Osteoblast (primary cell): ENCODE results near the gene CBX6. TPM values are rescaled to one million over a fixed set of nuclear protein-coding genes. Genes with fewer than 3 reads are reported as not detected.

Experiments used
- DNase-seq: peaks from one replicate; pipeline ENCODE4 v3.0.0; 2011; ENCODE audit warnings: low spot score, mixed read lengths; ENCODE audit not compliant: insufficient read length; ENCODE audit errors: missing footprints
- H2AFZ ChIP-seq: 2 replicates; pipeline ENCODE4 v1.6.0; 2011; ENCODE audit warnings: mild to moderate bottlenecking, low read length
- H3K27ac ChIP-seq: 2 replicates; pipeline ENCODE4 v1.5.1; 2011; ENCODE audit warnings: mild to moderate bottlenecking, low read depth, low read length, moderate library complexity
- H3K27me3 ChIP-seq: 2 replicates; pipeline ENCODE4 v1.6.0; 2012; ENCODE audit warnings: mild to moderate bottlenecking, control low read depth, inconsistent platforms, low read length, moderate library complexity; ENCODE audit not compliant: insufficient read depth
- H3K36me3 ChIP-seq: 2 replicates; pipeline ENCODE4 v1.5.1; 2011; ENCODE audit warnings: mild to moderate bottlenecking, low read length, control low read depth, moderate library complexity; ENCODE audit not compliant: insufficient read depth
- H3K4me1 ChIP-seq: 2 replicates; pipeline ENCODE4 v1.5.1; 2011; ENCODE audit warnings: mild to moderate bottlenecking, low read length, control low read depth, moderate library complexity; ENCODE audit not compliant: insufficient read depth
- H3K4me2 ChIP-seq: 2 replicates; pipeline ENCODE4 v1.6.0; 2011; ENCODE audit warnings: mild to moderate bottlenecking, low read length; ENCODE audit not compliant: insufficient read depth
- H3K4me3 ChIP-seq: fragments of 200-600 bp; sonication (generic); 3 replicates; pipeline ENCODE4 v1.5.1; 2012; ENCODE audit warnings: mild to moderate bottlenecking, low read length, inconsistent platforms; ENCODE audit not compliant: insufficient read depth
- H3K79me2 ChIP-seq: 2 replicates; pipeline ENCODE4 v1.6.0; 2012; ENCODE audit warnings: mild to moderate bottlenecking, low read length, control low read depth, inconsistent platforms; ENCODE audit not compliant: insufficient read depth
- H3K9me3 ChIP-seq: 2 replicates; pipeline ENCODE4 v1.5.1; 2011; ENCODE audit warnings: low read depth, low read length, control low read depth
- H4K20me1 ChIP-seq: 2 replicates; pipeline ENCODE4 v1.6.0; 2012; ENCODE audit warnings: mild to moderate bottlenecking, low read length, control low read depth; ENCODE audit not compliant: insufficient read depth
- CTCF ChIP-seq: IDR thresholded peaks from 2 replicates; pipeline ENCODE4 v1.5.1; 2011; ENCODE audit warnings: mild to moderate bottlenecking, low read depth, low read length, moderate library complexity; ENCODE audit errors: extremely low read depth
- total RNA-seq: library from RNA; depleted of rRNA; stranded (reverse); fragments of >200 nt; gene quantifications from 2 replicates; pipeline ENCODE4 v1.2.3, GENCODE V29; 2012

Gene CBX6
- total RNA-seq, 1 donor, result 58.6 TPM

DNA sequence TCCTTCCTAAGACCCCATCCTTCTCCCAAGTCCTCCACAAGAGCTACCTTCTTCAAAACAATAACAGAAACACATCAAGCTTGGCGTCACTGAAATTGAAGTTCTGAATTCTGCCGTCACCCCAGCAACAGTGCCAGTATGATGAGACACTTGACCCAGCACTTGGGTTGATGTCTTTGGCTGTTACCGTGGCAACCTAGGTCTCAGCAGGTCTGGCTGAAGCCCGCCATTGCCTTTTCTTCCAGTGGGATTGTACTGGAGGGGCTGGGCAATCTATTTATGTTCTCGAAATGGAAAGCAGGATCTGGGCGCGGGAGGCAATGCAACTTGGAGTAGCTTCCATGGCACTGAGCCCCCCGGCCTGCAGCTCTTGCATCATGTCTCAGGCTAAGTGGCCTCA lies 52.0 kb downstream of the CBX6 start:
- Histone ChIP-seq H2AFZ (no peak overlapping the region), H3K4me3 (no peak overlapping the region), H3K9me3 (no peaks in the 10 kb centered on the region), H3K27me3 (no peaks in the 10 kb centered on the region), H3K4me1 (no peaks in the 10 kb centered on the region), H3K79me2 (no peaks in the 10 kb centered on the region), H3K27ac (no peak overlapping the region), H3K4me2 (no peak overlapping the region), H4K20me1 (no peaks in the 10 kb centered on the region), H3K36me3 (no peaks in the 10 kb centered on the region)
- DNase-seq, result peak; percentile 61
- no peak for TF ChIP-seq CTCF

GRCh38 chr22:38819387-38819940 lies 52.6 kb downstream of the CBX6 start:
- H3K4me1 ChIP-seq, result no peaks in the 10 kb centered on the region
- no peak overlapping the region for H2AFZ ChIP-seq
- no peak overlapping the region for H3K27ac ChIP-seq
- no peaks in the 10 kb centered on the region for H3K36me3 ChIP-seq
- no peak overlapping the region for H3K4me2 ChIP-seq
- no peaks in the 10 kb centered on the region for H3K79me2 ChIP-seq
- no peaks in the 10 kb centered on the region for H4K20me1 ChIP-seq
- DNase-seq, result peak; percentile 61
- H3K27me3 ChIP-seq, result no peaks in the 10 kb centered on the region
- no peak for TF ChIP-seq CTCF
- no peaks in the 10 kb centered on the region for H3K9me3 ChIP-seq
- no peak overlapping the region for H3K4me3 ChIP-seq

DNA sequence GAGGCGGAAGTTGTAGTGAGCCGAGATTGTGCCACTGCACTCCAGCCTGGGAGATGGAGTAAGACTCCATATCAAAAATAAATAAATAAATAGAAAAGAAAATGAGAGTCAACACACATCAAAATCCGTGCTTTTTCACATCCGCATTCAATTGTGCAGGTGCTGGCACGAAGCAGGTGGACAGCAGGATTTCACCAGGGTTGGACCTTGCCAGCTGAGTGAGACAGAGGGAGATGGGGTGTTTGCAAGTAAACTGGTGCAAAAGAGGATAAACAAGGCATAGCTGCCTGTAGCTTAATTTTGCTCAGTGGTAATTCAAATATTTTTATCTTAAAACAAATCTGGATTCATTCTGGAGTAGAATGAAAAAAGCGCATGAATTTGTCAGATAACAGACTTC lies 54.8 kb downstream of the CBX6 start:
- no peak overlapping the region for H3K27ac ChIP-seq
- no peaks in the 10 kb centered on the region for H3K36me3 ChIP-seq
- H3K27me3 ChIP-seq, result peaks cover 6% of the 10 kb centered on the region
- no peaks in the 10 kb centered on the region for H3K4me1 ChIP-seq
- H3K4me2 ChIP-seq, result no peak overlapping the region
- H3K79me2 ChIP-seq, result no peaks in the 10 kb centered on the region
- H4K20me1 ChIP-seq, result no peaks in the 10 kb centered on the region
- no peak overlapping the region for H2AFZ ChIP-seq
- H3K4me3 ChIP-seq, result no peak overlapping the region
- H3K9me3 ChIP-seq, result no peaks in the 10 kb centered on the region
- DNase-seq, result peak; percentile 64
- no peak for TF ChIP-seq CTCF

- H3K4me3 ChIP-seq, result no peak overlapping the region
- no peak overlapping the region for H3K4me2 ChIP-seq
- H4K20me1 ChIP-seq, result no peaks in the 10 kb centered on the region
- H3K27ac ChIP-seq, result no peak overlapping the region
- H3K9me3 ChIP-seq, result no peaks in the 10 kb centered on the region
- no peak overlapping the region for H2AFZ ChIP-seq
- H3K4me1 ChIP-seq, result no peaks in the 10 kb centered on the region
- H3K79me2 ChIP-seq, result no peaks in the 10 kb centered on the region
- H3K36me3 ChIP-seq, result no peaks in the 10 kb centered on the region
- TF ChIP-seq CTCF, result no peak
- peaks cover 6% of the 10 kb centered on the region for H3K27me3 ChIP-seq
- DNase-seq, result no peak
Observed at GRCh38 chr22:38815842-38816241, 56.2 kb downstream of the CBX6 start.

Other genes starting within 250 kb of the CBX6 start
- gene FAM227A, start 215.8 kb downstream of the CBX6 start, total RNA-seq, result 2.9 and 3.3 TPM in 2 replicates
- 13.8 and 16.2 TPM in 2 replicates for gene CBY1, start 215.6 kb downstream of the CBX6 start, total RNA-seq
- gene TOMM22, start 190.3 kb downstream of the CBX6 start, total RNA-seq, result 57.2 and 60.4 TPM in 2 replicates
- gene JOSD1, start 171.3 kb downstream of the CBX6 start, total RNA-seq, result 82.2 and 86.1 TPM in 2 replicates
- 28.3 and 34.7 TPM in 2 replicates for gene GTPBP1, start 166.3 kb downstream of the CBX6 start, total RNA-seq
- gene SUN2, start 116.2 kb downstream of the CBX6 start, total RNA-seq, result 95.2 and 105 TPM in 2 replicates
- 15.9 and 17.0 TPM in 2 replicates for gene DNAL4, start 78.1 kb downstream of the CBX6 start, total RNA-seq
- gene NPTXR, start 28.2 kb downstream of the CBX6 start, total RNA-seq, result 0.72 and 1.5 TPM in 2 replicates
- gene APOBEC3A, start 85.4 kb upstream of the CBX6 start, total RNA-seq, result not detected in 2 replicates
- gene APOBEC3B, start 110.1 kb upstream of the CBX6 start, total RNA-seq, result 0.36 and 0.59 TPM in 2 replicates
- 16.6 and 20.0 TPM in 2 replicates for gene APOBEC3C, start 142.0 kb upstream of the CBX6 start, total RNA-seq
- 3.2 and 4.0 TPM in 2 replicates for gene APOBEC3D, start 148.9 kb upstream of the CBX6 start, total RNA-seq
- 3.5 and 5.1 TPM in 2 replicates for gene APOBEC3F, start 168.6 kb upstream of the CBX6 start, total RNA-seq
- gene APOBEC3G, start 205.1 kb upstream of the CBX6 start, total RNA-seq, result 15.6 and 18.1 TPM in 2 replicates
- gene APOBEC3H, start 225.0 kb upstream of the CBX6 start, total RNA-seq, result not detected in 2 replicates